UCSD-AML1 (cell line): ENCODE measurements around the gene KCNK18.
"Not testable (repeated sequence)": the region's sequence is repeated elsewhere in the genome, so short reads cannot be mapped to it uniquely, and the experiment has no call there.

ENCODE experiments used
- DNase-seq: peaks from one replicate; lab custom pipeline; 2025; ENCODE audit not compliant: unreplicated experiment; lab: John Stamatoyannopoulos, UW

KCNK18 gene

DNA sequence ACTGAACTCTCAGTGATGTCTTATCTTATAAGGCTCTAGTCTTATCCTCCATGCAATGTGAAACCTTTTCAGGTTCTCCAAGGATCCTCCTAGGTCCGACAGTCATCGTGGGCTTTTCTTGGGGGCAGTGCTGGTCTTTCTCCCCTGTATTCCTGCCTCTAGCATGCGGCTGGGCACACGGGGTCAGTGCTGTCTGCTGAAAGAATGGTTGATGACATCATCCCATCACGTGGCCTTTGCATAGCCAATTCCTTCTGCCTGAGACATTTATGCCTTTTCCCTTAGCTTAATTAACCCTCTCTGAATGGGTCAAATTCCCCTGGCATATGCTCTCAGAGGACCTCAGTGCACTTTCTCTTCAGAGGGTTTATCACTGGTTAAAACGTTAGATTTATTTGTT is 27.0 kb upstream of the KCNK18 start:
- no peak for DNase-seq

GRCh38 chr10:117174439-117175214 is 22.7 kb upstream of the KCNK18 start:
- peak; percentile 80 for DNase-seq

GRCh38 chr10:117175215-117175900 is 21.9 kb upstream of the KCNK18 start:
- DNase-seq = peak; percentile 51

- DNase-seq = peak; percentile 64
These were observed 21.3 kb upstream of the KCNK18 start for GRCh38 chr10:117175901-117176534.

GRCh38 chr10:117178190-117178589 is 19.1 kb upstream of the KCNK18 start:
- no peak for DNase-seq

DNA sequence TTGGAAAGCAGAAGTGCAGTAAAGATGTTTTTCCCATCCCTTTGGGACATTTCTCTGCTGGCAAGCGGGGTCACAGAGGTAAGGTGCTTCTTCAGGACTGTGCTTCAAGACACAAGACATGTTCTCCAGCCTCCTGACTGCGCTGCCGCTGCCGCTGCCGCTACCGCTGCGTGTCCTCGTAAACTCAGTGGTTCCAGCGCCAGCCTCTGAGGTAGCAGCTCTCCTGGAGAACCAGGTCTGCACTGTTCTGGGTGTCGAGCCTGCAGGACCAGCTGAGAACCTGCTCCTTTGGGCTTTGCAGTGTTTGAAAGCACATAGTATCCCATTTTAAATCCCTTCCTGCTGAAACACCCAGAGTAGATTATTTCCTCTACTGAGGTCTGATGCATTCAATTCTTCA is 13.0 kb upstream of the KCNK18 start:
- DNase-seq = no peak

GRCh38 chr10:117184821-117185220 is 12.5 kb upstream of the KCNK18 start:
- DNase-seq = no peak

- DNase-seq = not testable (repeated sequence)
These were observed 11.5 kb upstream of the KCNK18 start for GRCh38 chr10:117185817-117186216.

DNA sequence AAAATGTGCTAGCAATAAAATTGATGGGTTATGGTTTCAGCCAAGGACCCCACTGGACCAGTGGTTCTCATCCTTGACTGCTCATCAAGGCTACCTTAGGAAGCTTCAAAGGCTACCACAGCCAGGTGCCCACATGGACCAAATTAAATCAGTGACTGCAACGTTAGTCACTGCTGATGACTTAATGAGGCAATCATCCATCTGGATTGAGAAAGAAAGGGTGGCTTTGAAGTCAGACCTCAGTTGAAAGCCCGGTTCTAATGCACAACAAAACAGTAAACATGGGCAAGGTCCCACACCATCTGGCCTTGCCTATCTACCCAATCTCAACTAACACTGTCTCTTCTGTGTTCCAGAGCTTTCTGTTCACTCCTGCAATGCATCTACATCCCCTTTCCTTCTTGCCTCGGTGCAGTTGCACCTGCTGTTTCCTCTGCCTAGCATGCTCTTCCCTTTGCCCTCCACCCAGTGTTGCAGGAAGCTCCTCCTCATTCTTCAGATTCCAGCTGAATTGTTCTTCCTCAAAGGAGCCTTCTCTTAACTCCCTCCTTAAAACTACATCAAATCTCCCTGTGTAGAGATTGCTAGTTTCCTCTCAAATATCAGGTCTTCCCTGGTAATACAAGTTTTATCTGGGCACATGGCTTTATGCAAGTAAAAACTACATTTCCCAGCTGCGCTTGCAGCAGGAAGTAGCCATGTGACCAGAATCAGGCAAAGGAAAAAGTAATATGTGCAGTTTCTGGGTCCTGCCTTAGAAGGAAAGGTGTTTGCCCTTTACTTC is 10.3 kb upstream of the KCNK18 start:
- DNase-seq = no peak

DNA sequence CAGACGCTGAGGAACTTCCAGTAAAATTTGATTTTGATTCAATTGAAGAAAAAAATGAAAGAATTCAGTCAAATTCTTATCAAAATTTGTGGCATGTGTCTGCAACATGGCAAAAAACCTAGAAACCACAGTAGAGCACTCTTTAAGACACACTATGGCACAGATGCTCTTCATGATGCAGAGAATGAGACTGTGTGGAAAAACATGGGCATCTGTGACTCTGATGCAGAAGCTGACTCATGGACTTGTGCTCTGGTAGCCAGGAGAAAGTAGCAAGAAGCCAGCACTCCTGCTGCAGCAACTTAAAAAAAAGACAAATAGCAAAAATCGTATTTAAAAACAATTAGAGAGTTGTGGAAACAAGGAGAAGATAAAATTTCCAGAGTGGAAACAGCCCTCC is 8.9 kb upstream of the KCNK18 start:
- DNase-seq = no peak

GRCh38 chr10:117189557-117189956 is 7.7 kb upstream of the KCNK18 start:
- no peak for DNase-seq

- no peak for DNase-seq
These were observed 799 bp downstream of the KCNK18 start for GRCh38 chr10:117198088-117198487.

DNA sequence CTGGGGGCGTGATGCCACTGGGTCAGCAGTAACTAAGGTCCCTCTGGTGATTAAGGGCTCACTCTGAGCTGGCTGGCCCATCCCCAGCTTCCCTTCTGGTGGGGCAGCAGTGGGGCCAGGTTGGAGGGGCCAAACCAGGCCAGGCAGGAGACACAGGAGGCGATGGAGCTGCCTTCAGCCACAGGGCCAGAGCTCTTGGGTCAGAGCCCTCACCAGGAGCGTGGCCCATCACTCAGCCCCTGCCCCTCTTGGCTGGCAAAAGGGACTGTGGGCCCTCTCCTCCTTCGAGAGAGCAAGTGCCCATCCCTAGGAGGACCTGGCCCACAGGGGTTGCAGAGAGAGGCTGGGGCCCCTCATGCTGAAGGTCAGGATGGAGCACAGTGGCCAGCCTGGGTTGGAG is 4.5 kb downstream of the KCNK18 start:
- DNase-seq = no peak

DNA sequence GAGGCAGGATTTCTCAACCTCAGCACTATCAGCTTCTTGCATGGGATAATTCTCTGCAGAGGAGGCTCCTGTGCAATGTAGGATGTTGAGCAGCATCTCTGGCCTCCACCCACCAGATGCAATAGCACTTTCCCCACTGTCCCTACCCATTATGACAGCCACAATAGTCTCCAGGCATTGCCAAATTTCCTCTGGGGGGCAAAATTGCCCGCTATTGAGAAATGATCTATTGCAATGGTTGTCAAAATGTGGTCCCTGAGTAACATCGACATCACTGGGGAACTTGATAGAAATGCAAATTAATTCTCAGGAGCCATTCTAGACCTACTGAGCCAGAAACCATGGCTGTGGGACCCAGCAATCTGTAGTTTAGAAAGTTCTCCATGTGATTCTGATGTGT is 7.0 kb downstream of the KCNK18 start:
- no peak for DNase-seq

- no peak for DNase-seq
These were observed 14.9 kb downstream of the KCNK18 start for GRCh38 chr10:117212176-117212575.

DNA sequence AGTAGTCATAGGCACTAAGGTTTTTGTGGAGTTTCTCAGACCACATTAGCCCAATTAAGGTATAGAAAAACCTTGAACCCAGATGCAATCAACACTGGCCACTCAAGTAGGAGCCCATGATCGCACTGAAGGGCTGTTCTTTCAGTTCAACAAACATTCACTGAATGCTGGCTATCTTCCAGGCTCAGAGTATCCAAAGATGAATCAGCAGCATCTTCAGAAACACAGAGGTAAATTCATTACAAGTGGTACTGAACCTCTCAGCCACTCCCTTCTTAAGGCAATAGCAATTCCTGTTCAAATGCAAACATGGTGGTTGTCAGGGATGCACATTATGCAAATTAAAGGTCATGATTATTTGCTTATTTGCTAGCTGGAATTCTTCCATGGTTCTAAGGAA is 17.1 kb downstream of the KCNK18 start:
- no peak for DNase-seq

DNA sequence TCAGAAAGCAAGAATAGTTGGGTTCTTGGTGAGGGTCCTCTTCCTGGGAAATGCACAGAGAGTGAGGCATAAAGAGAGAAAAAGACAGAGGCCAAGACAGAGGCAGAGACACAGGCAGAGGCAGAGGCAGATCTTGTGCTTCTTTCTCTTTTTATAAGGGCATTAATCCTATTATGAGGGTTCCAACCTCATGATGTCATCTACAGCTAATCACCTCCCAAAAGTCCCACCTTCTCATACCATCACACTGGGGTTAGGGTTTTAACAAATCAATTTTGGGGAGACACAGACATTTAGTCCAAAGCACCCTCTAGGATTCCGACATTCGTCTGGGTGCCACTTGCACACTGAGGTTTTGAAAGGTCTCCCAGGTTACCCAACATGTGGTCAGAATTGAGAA is 17.8 kb downstream of the KCNK18 start:
- no peak for DNase-seq

DNA sequence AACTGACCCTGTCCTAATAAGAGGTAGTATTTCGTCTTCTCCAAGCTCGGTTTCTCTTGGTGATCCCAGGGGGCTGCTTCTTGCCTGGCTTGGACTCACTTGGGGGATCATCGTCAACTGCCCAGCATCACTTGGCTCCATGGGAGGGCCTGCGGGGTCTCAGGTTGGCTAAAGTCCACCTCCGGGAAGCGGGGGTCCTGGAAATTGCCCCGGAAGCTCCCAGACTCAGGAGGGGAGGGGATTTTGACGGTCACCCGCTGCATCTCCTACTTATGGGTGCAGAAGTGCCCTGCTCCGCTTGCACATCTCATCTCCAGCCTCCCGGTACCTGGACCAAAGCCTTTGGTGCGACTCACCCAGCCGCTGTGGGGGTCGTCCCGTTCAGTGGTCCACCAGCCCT is 18.7 kb downstream of the KCNK18 start:
- no peak for DNase-seq

DNA sequence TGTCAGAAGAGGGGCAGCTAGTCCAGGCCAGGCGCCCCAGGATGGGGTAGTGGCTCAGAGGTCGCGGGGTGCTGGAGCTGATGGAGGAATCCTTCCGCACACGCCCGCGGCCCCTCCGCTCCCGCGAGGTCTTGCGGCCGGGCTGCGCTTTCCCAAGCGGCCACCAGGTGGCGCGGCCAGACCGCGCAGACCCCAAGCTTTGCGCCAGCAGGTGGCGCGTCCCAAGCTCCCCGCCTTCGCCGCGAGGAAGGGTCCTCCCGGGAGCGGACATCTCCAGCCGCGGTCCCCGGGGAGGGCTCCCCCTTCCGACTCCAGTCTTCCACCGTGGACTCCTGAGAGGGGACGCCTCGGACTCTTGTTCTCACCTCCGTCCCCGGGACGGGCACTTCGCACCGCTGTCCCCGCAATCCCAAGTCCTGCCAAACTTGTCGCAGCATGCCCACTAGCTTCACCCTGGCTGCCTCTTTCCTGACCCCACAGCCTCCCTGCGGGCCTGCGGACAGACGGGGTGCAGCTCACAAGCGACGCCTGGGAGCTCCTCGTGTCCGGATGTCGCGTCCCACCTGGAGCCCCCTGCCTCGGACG is 19.4 kb downstream of the KCNK18 start:
- peak; percentile 80 for DNase-seq

- DNase-seq = peak; percentile 52
These were observed 20.0 kb downstream of the KCNK18 start for GRCh38 chr10:117217196-117217761.

DNA sequence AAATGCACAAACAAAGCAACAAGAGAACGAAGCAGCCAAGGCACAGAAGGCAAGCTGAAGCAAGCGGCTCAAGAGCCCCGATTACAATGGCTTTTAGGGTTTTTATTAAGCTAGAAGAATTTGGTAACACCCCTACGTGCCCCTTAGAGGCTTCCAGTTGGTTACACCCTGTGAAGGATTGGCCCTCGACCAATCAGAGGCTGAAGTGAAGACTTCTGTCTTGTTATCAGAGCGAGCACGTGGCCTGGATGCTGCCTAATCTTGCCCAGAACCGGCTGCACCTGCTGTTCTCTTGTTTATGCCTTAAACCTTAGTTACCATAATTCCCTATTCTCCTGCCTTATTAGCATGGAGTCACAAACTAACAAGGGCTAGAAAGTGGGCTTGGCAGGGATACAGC is 21.4 kb downstream of the KCNK18 start:
- DNase-seq = no peak
